IPS-18a (cell line): ENCODE measurements around the gene ODAD2.

ENCODE experiments used
- H3K27ac ChIP-seq: one replicate; pipeline ENCODE4 v1.5.1; 2013; ENCODE audit warnings: low read length
- H3K27me3 ChIP-seq: one replicate; pipeline ENCODE4 v1.6.1; 2013; ENCODE audit warnings: mild to moderate bottlenecking, low read length; ENCODE audit not compliant: control insufficient read depth, insufficient read depth
- H3K36me3 ChIP-seq: one replicate; pipeline ENCODE4 v1.6.1; 2013; ENCODE audit warnings: low read depth, low read length; ENCODE audit not compliant: control insufficient read depth
- H3K4me1 ChIP-seq: one replicate; pipeline ENCODE4 v1.6.1; 2013; ENCODE audit warnings: low read depth, low read length; ENCODE audit not compliant: control insufficient read depth
- H3K4me3 ChIP-seq: one replicate; pipeline ENCODE4 v1.5.1; 2013; ENCODE audit warnings: low read length
- H3K9ac ChIP-seq: one replicate; pipeline ENCODE4 v1.6.1; 2013; ENCODE audit warnings: mild to moderate bottlenecking, low read length, moderate library complexity
- H3K9me3 ChIP-seq: one replicate; pipeline ENCODE4 v1.6.1; 2013; ENCODE audit warnings: low read depth, low read length; ENCODE audit not compliant: control insufficient read depth

The ODAD2 gene

DNA sequence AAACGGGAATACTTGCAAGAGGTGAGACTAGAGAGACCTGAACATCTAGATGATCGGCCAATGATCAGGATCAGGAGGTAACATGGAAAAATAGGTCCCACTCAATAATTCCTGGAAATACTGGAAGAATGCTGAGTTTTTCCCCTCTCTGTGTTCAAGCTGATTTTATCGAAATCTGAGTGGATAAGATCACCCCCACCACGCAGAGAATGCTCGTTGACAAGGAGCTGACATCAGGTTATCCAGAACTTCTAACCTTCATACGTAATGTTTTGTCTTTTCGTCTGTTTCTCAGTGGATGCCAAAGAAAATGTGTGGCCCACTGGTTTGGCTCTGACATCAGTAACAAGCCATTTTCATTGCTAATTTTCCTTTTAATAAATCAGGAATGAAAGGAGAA lies 194.7 kb downstream of the ODAD2 start:
- H3K4me1 ChIP-seq = no peaks in the 10 kb centered on the region
- no peaks in the 10 kb centered on the region for H3K36me3 ChIP-seq
- no peaks in the 10 kb centered on the region for H3K27me3 ChIP-seq
- H3K9ac ChIP-seq = no peak overlapping the region
- no peaks in the 10 kb centered on the region for H3K9me3 ChIP-seq
- H3K27ac ChIP-seq = no peak overlapping the region
- no peak overlapping the region for H3K4me3 ChIP-seq

DNA sequence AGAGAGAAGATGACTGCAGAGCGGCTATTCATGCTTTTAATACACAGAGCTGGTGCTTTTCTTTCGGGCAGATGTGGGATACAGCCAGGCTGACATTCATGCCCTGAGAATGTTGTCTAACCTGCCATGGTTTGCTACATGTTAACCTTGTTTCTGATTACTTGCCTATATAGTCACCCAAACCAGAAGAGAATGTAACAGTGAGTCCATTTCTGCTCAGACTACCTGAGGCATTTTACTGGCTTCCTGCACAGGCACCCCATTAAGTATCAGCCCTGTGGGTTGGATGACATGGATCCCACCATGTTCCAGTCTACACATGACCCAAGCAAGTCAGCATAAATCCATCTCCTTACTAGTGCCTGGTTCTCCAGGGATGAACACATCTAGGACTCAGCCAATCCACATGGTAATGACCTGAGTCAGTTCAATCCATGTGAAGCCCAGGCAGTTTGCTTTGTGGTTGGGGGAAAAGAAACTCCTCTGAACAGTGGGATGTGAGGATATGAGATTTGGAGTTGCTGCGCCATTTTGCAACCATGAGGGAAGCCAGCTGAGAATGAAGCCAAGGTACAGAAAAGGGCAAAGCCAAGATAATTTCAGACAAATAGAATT lies 197.6 kb downstream of the ODAD2 start:
- Histone ChIP-seq H3K36me3 (no peaks in the 10 kb centered on the region), H3K27me3 (no peaks in the 10 kb centered on the region), H3K9ac (no peak overlapping the region), H3K9me3 (no peaks in the 10 kb centered on the region), H3K4me1 (no peaks in the 10 kb centered on the region), H3K27ac (no peak overlapping the region), H3K4me3 (no peak overlapping the region)

DNA sequence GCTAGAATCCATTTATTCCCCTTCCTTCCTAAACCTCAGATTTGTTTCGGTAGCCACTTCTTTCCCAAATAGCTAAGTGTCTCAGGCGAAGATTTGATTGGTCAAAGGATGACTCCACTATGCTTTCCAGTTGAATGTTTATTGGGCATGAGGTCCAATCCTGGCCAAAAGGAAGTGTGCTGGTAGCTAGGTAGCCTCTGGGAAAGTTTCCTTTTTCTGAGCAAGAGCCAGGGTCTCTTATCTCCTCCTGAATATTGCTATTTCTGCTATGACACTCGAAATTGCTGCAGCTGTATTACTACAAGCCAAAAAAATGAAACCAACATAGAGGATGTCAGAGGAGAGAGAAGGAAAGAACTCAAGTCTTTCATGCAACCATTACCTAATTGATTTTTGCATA lies 199.8 kb downstream of the ODAD2 start:
- Histone ChIP-seq H3K27ac (no peak overlapping the region), H3K36me3 (no peaks in the 10 kb centered on the region), H3K27me3 (no peaks in the 10 kb centered on the region), H3K4me1 (no peaks in the 10 kb centered on the region), H3K4me3 (no peak overlapping the region), H3K9ac (no peak overlapping the region), H3K9me3 (no peaks in the 10 kb centered on the region)

DNA sequence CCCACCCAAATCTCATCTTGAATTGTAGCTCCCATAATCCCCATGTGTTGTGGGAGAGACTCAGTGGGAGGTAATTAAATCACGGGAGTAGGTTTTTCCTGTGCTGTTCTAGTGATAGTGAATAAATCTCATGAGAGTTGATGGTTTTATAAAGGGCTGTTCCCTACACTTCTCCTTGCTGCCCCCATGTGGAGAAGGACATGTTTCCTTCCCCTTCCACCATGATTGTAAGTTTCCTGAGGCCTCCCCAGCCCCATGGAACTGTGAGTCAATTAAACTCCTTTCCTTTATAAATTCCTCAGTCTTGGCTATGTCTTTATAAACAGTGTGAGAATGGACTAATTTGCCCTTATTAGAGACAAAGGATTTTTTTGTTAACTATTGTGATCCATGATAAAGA lies 204.7 kb downstream of the ODAD2 start:
- no peak overlapping the region for H3K27ac ChIP-seq
- H3K36me3 ChIP-seq = no peaks in the 10 kb centered on the region
- H3K9ac ChIP-seq = no peak overlapping the region
- H3K9me3 ChIP-seq = no peaks in the 10 kb centered on the region
- no peaks in the 10 kb centered on the region for H3K27me3 ChIP-seq
- no peaks in the 10 kb centered on the region for H3K4me1 ChIP-seq
- H3K4me3 ChIP-seq = no peak overlapping the region

DNA sequence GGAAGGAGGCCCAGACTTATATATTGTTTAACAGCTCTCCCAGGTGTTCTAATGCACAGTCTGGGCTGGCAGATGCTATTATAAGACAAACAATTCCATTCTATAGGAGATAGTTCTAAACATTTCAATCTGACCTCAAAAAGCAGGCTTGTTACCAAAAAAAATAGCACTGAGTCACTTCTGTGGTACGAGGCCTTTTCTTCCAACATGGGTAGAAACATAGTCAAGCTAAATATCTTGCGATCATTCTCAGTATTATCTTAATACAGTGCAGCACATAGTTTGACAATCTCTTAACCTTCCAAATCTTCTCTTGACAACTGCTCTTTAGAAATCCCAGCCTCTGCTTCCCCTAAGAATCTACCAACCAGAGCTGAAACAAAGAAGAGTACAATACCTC lies 206.7 kb downstream of the ODAD2 start:
- no peak overlapping the region for H3K9ac ChIP-seq
- peaks cover 6% of the 10 kb centered on the region for H3K4me1 ChIP-seq
- no peaks in the 10 kb centered on the region for H3K36me3 ChIP-seq
- no peaks in the 10 kb centered on the region for H3K27me3 ChIP-seq
- no peak overlapping the region for H3K4me3 ChIP-seq
- H3K9me3 ChIP-seq = no peaks in the 10 kb centered on the region
- no peak overlapping the region for H3K27ac ChIP-seq

DNA sequence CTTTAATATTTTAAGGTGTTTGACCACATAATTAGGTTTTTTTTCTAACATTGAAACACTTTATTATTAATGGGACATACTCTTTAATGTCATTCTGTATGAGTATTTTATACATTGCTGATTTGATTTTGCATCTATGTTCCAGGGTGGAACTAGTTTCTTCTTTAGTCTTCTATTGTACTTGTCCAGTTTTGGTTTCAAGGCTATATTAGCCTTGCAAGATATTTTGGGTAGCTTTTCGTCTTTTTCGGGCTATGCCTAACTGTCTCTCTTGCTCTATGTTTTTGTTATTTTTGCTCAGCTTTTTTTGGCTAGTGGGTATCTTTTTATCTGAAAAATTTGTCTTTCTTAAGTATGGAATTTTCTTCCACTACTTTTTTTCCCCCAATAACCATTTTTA lies 214.6 kb downstream of the ODAD2 start:
- Histone ChIP-seq H3K27ac (no peak overlapping the region), H3K36me3 (no peaks in the 10 kb centered on the region), H3K4me3 (no peak overlapping the region), H3K27me3 (no peaks in the 10 kb centered on the region), H3K9me3 (no peaks in the 10 kb centered on the region), H3K4me1 (peaks cover 6% of the 10 kb centered on the region), H3K9ac (no peak overlapping the region)

DNA sequence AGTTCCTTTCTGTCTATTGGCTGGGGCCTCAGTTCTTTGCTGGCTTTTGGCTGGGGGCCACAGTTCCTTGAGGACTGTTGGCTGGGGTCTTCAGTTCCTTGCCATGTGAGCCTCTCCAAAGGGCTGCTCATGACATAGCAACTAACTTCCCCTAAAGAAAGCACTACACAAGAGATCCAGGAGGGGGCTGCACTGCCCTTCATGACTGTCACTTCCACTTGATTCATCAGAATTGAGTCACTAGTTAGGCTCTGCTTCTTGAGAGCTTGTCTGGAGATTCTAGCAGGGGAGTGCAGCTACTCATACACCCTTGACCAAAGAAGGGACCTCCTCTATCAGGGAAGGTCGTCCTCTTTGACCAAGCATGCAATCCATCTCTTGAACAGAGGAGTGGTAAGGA lies 215.2 kb downstream of the ODAD2 start:
- Histone ChIP-seq H3K4me1 (peaks cover 2% of the 10 kb centered on the region), H3K36me3 (no peaks in the 10 kb centered on the region), H3K9ac (no peak overlapping the region)

DNA sequence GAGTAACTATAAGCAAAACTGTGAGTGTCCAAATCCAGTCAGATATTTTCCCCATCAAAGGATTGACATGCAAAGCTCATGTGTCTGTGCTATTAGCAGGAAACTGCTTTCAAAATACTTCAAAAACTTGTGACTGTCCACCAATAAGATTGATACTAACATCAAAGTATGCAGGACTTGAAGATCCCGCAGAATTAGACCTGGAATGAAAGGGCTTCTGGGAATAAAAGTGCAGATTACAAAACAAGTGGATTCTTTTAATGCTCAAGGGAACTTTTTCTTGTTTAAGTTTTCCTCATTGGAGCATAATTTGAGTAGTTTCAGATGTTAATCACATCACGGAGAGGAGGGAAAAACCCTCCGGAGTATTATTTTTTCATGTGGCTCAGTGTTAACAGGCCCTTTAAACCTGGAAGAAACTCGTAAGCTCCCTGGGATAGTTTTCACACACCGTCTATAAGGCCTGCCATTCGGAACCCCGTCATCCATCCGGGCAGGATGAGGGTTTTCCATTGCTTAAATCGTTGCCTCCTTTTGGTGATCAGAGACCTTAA lies 219.3 kb downstream of the ODAD2 start:
- H3K27me3 ChIP-seq = no peaks in the 10 kb centered on the region
- H3K36me3 ChIP-seq = no peaks in the 10 kb centered on the region
- H3K4me3 ChIP-seq = no peak overlapping the region
- H3K27ac ChIP-seq = no peak overlapping the region
- H3K4me1 ChIP-seq = peaks cover 8% of the 10 kb centered on the region
- no peaks in the 10 kb centered on the region for H3K9me3 ChIP-seq
- H3K9ac ChIP-seq = no peak overlapping the region

More for the DNA sequence above, 215.2 kb downstream of the ODAD2 start:
- no peak overlapping the region for H3K27ac ChIP-seq
- no peaks in the 10 kb centered on the region for H3K27me3 ChIP-seq
- no peaks in the 10 kb centered on the region for H3K9me3 ChIP-seq
- no peak overlapping the region for H3K4me3 ChIP-seq

DNA sequence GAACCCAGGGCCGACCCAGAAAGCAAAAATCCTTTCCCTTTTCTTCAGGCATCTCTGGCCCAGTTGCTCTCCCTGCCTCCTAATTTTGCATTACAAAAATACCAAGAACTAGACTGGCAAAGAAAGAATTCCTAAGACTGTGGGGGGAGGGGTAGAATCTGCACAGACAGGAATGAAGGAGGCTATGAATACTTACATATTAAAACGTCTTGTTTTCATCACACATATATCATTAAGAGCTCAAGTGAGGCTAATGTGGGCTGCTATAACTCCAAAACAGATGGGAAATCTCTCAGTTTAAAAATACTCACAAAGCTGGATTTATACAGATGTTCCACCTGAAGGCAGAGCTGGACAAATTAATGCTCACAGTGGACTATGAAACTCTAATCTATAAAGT lies 224.0 kb downstream of the ODAD2 start:
- Histone ChIP-seq H3K27ac (no peak overlapping the region), H3K36me3 (no peaks in the 10 kb centered on the region), H3K9ac (no peak overlapping the region), H3K9me3 (no peaks in the 10 kb centered on the region), H3K4me3 (no peak overlapping the region), H3K27me3 (no peaks in the 10 kb centered on the region), H3K4me1 (peaks cover 9% of the 10 kb centered on the region)

DNA sequence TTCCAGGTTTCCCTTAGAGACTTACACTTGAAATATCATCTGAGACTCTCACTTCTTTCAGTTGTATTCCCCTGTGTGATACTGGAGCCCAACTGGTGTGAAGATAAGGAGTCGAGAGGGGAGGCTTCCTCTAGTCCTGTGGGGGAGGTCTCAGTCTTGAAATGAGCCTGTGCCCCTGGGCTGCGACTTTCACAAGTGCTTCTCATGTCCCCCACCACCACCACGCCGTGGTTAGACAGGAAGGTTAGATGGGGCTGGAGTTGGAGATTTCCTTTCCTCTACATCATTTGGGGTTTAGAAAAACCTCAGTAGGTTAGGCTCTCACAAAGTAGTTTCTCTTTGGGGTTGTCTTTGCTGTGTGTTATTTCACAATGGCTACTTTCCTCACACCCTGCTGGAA lies 227.6 kb downstream of the ODAD2 start:
- Histone ChIP-seq H3K9me3 (no peaks in the 10 kb centered on the region), H3K27me3 (no peaks in the 10 kb centered on the region), H3K36me3 (no peaks in the 10 kb centered on the region), H3K9ac (no peak overlapping the region), H3K4me3 (no peak overlapping the region), H3K27ac (no peak overlapping the region), H3K4me1 (peaks cover 9% of the 10 kb centered on the region)

DNA sequence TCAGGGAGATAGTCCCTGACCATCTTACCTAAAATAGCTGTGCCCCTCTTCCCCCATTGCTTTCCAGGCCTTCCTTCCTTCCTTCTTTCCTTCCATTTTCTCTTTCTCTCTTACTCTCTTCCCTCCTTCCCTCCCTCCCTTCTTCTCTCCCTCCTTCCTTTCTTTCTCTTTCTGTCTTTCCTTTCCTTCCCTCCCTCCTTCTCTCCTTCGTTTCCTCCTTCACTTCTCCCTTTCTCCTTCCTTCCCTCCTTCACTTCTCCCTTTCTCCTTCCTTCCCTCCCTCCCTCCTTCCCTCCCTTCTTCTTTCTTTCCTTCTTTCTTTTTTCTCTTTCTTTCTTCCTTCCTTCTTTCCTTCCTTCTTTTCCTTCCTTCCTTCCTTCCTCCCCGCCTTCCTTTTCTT lies 228.7 kb downstream of the ODAD2 start:
- Histone ChIP-seq H3K4me3 (no peak overlapping the region), H3K27ac (no peak overlapping the region), H3K4me1 (peaks cover 7% of the 10 kb centered on the region), H3K9ac (no peak overlapping the region), H3K36me3 (no peaks in the 10 kb centered on the region), H3K9me3 (no peaks in the 10 kb centered on the region), H3K27me3 (no peaks in the 10 kb centered on the region)
